ENCODE measurements around the gene DCST2.
A peak's percentile ranks its signal among the peaks of the same experiment; 100 is the strongest.
"Not testable (repeated sequence)": the region's sequence is repeated elsewhere in the genome, so short reads cannot be mapped to it uniquely, and the experiment has no call there.

The DCST2 gene

GRCh38 chr1:154996966-154997701 is 36.4 kb downstream of the DCST2 start:
- FAIRE-seq (no peak), DNase-seq (ENCODE audit: insufficient read length) (no peak)
- TF ChIP-seq TAF1 (IDR thresholded peaks at IDR 0.05; ENCODE audit: borderline replicate concordance, low read depth, low read length) (no peak), POLR2A (IDR thresholded peaks at IDR 0.05; ENCODE audit: low read depth, low read length) (no peak), POLR2AphosphoS5 (IDR thresholded peaks at IDR 0.05; ENCODE audit: low read depth, low read length) (no peak)

- FAIRE-seq; DNase-seq (ENCODE audit: insufficient read length): not testable (repeated sequence)
Observed at GRCh38 chr1:154995301-154995983, 38.1 kb downstream of the DCST2 start.

GRCh38 chr1:154994591-154994990 is 39.0 kb downstream of the DCST2 start:
- DNase-seq (ENCODE audit: insufficient read length): no peak
- TF ChIP-seq TAF1 (IDR thresholded peaks at IDR 0.05; ENCODE audit: borderline replicate concordance, low read depth, low read length) (no peak), POLR2A (IDR thresholded peaks at IDR 0.05; ENCODE audit: low read depth, low read length) (no peak), POLR2AphosphoS5 (IDR thresholded peaks at IDR 0.05; ENCODE audit: low read depth, low read length) (no peak)
- no peak for FAIRE-seq

- no peak for TF ChIP-seq TAF1 (IDR thresholded peaks at IDR 0.05; ENCODE audit: borderline replicate concordance, low read depth, low read length)
- no peak for TF ChIP-seq POLR2A (IDR thresholded peaks at IDR 0.05; ENCODE audit: low read depth, low read length)
- TF ChIP-seq POLR2AphosphoS5 (IDR thresholded peaks at IDR 0.05; ENCODE audit: low read depth, low read length): no peak
- FAIRE-seq: no peak
Observed at GRCh38 chr1:154994269-154994587, 39.4 kb downstream of the DCST2 start.

GRCh38 chr1:154993572-154994268 is 39.9 kb downstream of the DCST2 start, which contains the start of gene LENEP:
Gene LENEP (plus strand): TSS chr1:154993586. CDS start chr1:154993608, 22 bp downstream.
- TF ChIP-seq POLR2A (IDR thresholded peaks at IDR 0.05; ENCODE audit: low read depth, low read length) (no peak), POLR2AphosphoS5 (IDR thresholded peaks at IDR 0.05; ENCODE audit: low read depth, low read length) (0 out of 2 replicates have a peak, but pooled peaks have one; percentile 27)
- FAIRE-seq: no peak

More at GRCh38 chr1:154994269-154994587, 39.4 kb downstream of the DCST2 start:
- no peak for DNase-seq (ENCODE audit: insufficient read length)

GRCh38 chr1:154992721-154993571 is 40.6 kb downstream of the DCST2 start:
- no peak for FAIRE-seq
- no peak for DNase-seq (ENCODE audit: insufficient read length)
- no peak for TF ChIP-seq TAF1 (IDR thresholded peaks at IDR 0.05; ENCODE audit: borderline replicate concordance, low read depth, low read length)
- TF ChIP-seq POLR2A (IDR thresholded peaks at IDR 0.05; ENCODE audit: low read depth, low read length): no peak
- TF ChIP-seq POLR2AphosphoS5 (IDR thresholded peaks at IDR 0.05; ENCODE audit: low read depth, low read length): no peak

More at GRCh38 chr1:154993572-154994268, 39.9 kb downstream of the DCST2 start, which contains the start of gene LENEP:
- DNase-seq (ENCODE audit: insufficient read length): no peak

GRCh38 chr1:154990276-154990675 is 43.3 kb downstream of the DCST2 start:
- TF ChIP-seq POLR2A (IDR thresholded peaks at IDR 0.05; ENCODE audit: low read depth, low read length) (no peak), POLR2AphosphoS5 (IDR thresholded peaks at IDR 0.05; ENCODE audit: low read depth, low read length) (no peak), TAF1 (IDR thresholded peaks at IDR 0.05; ENCODE audit: borderline replicate concordance, low read depth, low read length) (no peak)
- FAIRE-seq (no peak), DNase-seq (ENCODE audit: insufficient read length) (no peak)

- DNase-seq (ENCODE audit: insufficient read length): no peak
- FAIRE-seq: no peak
- no peak; the same call in 1 of the 2 replicates for TF ChIP-seq POLR2AphosphoS5 (IDR thresholded peaks at IDR 0.05; ENCODE audit: low read depth, low read length)
- no peak for TF ChIP-seq POLR2A (IDR thresholded peaks at IDR 0.05; ENCODE audit: low read depth, low read length)
- TF ChIP-seq TAF1 (IDR thresholded peaks at IDR 0.05; ENCODE audit: borderline replicate concordance, low read depth, low read length): no peak
Observed at GRCh38 chr1:154989195-154989860, 44.3 kb downstream of the DCST2 start.

GRCh38 chr1:154988058-154988954 is 45.3 kb downstream of the DCST2 start:
- TF ChIP-seq TAF1 (IDR thresholded peaks at IDR 0.05; ENCODE audit: borderline replicate concordance, low read depth, low read length) (no peak), POLR2A (IDR thresholded peaks at IDR 0.05; ENCODE audit: low read depth, low read length) (no peak), POLR2AphosphoS5 (IDR thresholded peaks at IDR 0.05; ENCODE audit: low read depth, low read length) (no peak)
- DNase-seq (ENCODE audit: insufficient read length) (no peak), FAIRE-seq (no peak)

- no peak for TF ChIP-seq POLR2AphosphoS5 (IDR thresholded peaks at IDR 0.05; ENCODE audit: low read depth, low read length)
- no peak for TF ChIP-seq TAF1 (IDR thresholded peaks at IDR 0.05; ENCODE audit: borderline replicate concordance, low read depth, low read length)
- TF ChIP-seq POLR2A (IDR thresholded peaks at IDR 0.05; ENCODE audit: low read depth, low read length): no peak
- no peak for FAIRE-seq
- DNase-seq (ENCODE audit: insufficient read length): no peak
Observed at GRCh38 chr1:154987326-154987725, 46.3 kb downstream of the DCST2 start.

- not testable (repeated sequence) for FAIRE-seq; DNase-seq (ENCODE audit: insufficient read length)
Observed at GRCh38 chr1:154986736-154987135, 46.8 kb downstream of the DCST2 start.

All from GM12892 (cell line).